ENCODE data around the gene DGKH.

DGKH gene

DNA sequence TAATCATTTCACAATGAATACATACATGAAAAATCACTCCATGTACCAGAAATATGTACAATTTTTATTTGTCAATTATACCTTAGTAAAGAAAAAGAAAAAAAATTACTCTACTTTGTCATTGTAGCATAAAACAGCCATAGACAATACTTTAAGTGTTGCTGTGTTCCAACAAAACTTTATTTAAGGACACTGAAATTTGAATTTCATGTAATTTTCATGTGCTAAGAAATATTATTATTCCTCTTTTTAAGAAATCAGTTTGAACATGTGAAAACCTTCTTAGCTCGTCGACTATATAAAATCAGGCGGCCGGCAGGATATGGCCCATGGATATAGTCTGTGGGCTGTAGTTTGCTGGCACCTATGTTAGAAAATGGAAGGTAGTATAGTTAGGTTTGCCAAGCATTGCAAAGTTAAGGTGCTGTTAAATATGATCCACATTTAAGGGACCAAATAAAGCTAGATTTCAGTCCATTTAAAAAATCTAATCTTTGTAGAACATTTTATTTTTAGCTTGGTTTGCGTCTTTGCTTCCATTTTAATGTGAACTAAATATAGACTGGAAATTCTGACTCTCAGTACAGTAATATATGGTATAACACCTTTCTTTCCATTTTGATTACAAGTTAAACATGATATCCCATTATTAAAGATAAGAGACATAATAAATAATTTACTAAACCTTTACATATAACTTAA is 6.5 kb downstream of the DGKH start:
- H2AFZ ChIP-seq (ENCODE audit: low read length) = no peak overlapping the region
- TF ChIP-seq, protein P1, sequence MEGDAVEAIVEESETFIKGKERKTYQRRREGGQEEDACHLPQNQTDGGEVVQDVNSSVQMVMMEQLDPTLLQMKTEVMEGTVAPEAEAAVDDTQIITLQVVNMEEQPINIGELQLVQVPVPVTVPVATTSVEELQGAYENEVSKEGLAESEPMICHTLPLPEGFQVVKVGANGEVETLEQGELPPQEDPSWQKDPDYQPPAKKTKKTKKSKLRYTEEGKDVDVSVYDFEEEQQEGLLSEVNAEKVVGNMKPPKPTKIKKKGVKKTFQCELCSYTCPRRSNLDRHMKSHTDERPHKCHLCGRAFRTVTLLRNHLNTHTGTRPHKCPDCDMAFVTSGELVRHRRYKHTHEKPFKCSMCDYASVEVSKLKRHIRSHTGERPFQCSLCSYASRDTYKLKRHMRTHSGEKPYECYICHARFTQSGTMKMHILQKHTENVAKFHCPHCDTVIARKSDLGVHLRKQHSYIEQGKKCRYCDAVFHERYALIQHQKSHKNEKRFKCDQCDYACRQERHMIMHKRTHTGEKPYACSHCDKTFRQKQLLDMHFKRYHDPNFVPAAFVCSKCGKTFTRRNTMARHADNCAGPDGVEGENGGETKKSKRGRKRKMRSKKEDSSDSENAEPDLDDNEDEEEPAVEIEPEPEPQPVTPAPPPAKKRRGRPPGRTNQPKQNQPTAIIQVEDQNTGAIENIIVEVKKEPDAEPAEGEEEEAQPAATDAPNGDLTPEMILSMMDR (conservative IDR thresholded peaks at IDR 0.05; ENCODE audit: low read length) = no peak
- no peak for TF ChIP-seq EZH2phosphoT487 (IDR thresholded peaks at IDR 0.05; ENCODE audit: borderline replicate concordance)
- H3K27me3 ChIP-seq (ENCODE audit: insufficient read depth, low read length, poor library complexity, severe bottlenecking) = no peaks in the 10 kb centered on the region
- H3F3A ChIP-seq (ENCODE audit: low read depth) = no peaks in the 10 kb centered on the region
- H3K9me2 ChIP-seq (replicated peaks; ENCODE audit: low read depth, low read length) = no peaks in the 10 kb centered on the region
- no peaks in the 10 kb centered on the region for H3K9me3 ChIP-seq (ENCODE audit: insufficient read depth, low read depth, low read length)
- peaks cover 33% of the 10 kb centered on the region for H3K4me1 ChIP-seq (ENCODE audit: insufficient read depth, low read length, poor library complexity, severe bottlenecking)
- H3K79me2 ChIP-seq (ENCODE audit: insufficient read depth, low read length) = peaks cover 3% of the 10 kb centered on the region; the same call in 1 of the 2 replicates
- no peaks in the 10 kb centered on the region for H3K36me3 ChIP-seq (ENCODE audit: insufficient read depth, low read length)
- H3K4me2 ChIP-seq (ENCODE audit: low read depth, low read length, poor library complexity, severe bottlenecking) = peak overlapping the region; percentile 17
- no peak overlapping the region for H3K4me3 ChIP-seq (ENCODE audit: low read length, poor library complexity, severe bottlenecking)
- H4K20me1 ChIP-seq (ENCODE audit: insufficient read depth, low read length, poor library complexity, severe bottlenecking) = peaks cover 5% of the 10 kb centered on the region
- no peak overlapping the region for H3K9ac ChIP-seq (ENCODE audit: low read depth, low read length, poor library complexity, severe bottlenecking)

DNA sequence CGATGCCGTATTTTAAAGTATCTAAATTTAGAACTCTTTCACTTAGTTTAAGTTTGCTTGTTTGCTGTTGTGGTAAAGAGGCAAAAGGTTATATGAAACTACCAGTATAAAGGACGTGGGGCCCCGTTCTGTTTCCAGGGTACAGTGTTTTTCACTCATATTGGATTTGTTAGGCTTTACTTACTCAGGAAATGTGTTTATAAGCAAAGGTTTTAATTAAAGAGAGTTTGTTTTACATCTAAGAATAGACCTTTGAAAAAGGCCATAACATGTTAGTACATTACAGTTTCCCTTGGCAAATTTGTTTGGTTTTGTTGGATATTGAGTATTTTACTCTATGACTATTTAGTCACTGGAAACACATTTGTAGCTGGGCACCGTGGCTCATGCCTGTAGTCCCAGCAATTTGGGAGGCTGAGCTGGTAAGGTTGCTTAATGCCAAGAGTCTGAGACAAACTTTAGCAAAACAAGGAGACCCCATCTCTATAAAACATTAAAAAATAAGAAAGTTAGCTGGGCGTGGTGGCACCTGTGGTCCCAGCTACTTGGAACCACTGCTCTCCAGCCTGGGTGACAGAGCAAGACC is 7.1 kb downstream of the DGKH start:
- Histone ChIP-seq H3K36me3 (ENCODE audit: insufficient read depth, low read length) (no peaks in the 10 kb centered on the region), H3K9me2 (replicated peaks; ENCODE audit: low read depth, low read length) (no peaks in the 10 kb centered on the region), H2AFZ (ENCODE audit: low read length) (no peak overlapping the region), H3K4me3 (ENCODE audit: low read length, poor library complexity, severe bottlenecking) (no peak overlapping the region), H3K9ac (ENCODE audit: low read depth, low read length, poor library complexity, severe bottlenecking) (no peak overlapping the region), H3K79me2 (ENCODE audit: insufficient read depth, low read length) (peaks cover 3% of the 10 kb centered on the region; the same call in 1 of the 2 replicates), H3K9me3 (ENCODE audit: insufficient read depth, low read depth, low read length) (no peaks in the 10 kb centered on the region), H3K4me1 (ENCODE audit: insufficient read depth, low read length, poor library complexity, severe bottlenecking) (peaks cover 33% of the 10 kb centered on the region), H4K20me1 (ENCODE audit: insufficient read depth, low read length, poor library complexity, severe bottlenecking) (peaks cover 5% of the 10 kb centered on the region), H3K27me3 (ENCODE audit: insufficient read depth, low read length, poor library complexity, severe bottlenecking) (no peaks in the 10 kb centered on the region), H3F3A (ENCODE audit: low read depth) (no peaks in the 10 kb centered on the region), H3K4me2 (ENCODE audit: low read depth, low read length, poor library complexity, severe bottlenecking) (peak overlapping the region; percentile 17)
- TF ChIP-seq, protein P1 (conservative IDR thresholded peaks at IDR 0.05; ENCODE audit: low read length) = no peak
- TF ChIP-seq EZH2phosphoT487 (IDR thresholded peaks at IDR 0.05; ENCODE audit: borderline replicate concordance) = no peak

DNA sequence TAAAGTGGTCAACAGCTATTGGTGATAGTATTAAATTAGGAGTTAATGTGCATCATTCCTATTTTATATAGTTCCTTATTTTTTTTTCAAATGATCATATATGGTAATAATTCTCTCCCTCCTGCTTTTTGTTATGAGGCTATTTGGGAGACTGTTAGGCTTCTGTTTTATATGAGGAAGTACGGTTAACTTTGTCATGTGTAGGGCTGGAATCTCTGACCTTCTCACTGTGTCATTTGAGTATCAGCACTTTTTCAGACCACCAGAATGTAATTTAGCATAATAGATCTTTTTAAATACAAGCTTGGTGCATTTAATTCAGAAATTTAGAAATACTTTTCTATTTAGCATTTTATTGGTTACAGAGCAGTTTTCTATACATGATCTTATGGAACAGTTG is 7.7 kb downstream of the DGKH start:
- peaks cover 5% of the 10 kb centered on the region for H4K20me1 ChIP-seq (ENCODE audit: insufficient read depth, low read length, poor library complexity, severe bottlenecking)
- H3F3A ChIP-seq (ENCODE audit: low read depth) = no peaks in the 10 kb centered on the region
- H3K9ac ChIP-seq (ENCODE audit: low read depth, low read length, poor library complexity, severe bottlenecking) = peak overlapping the region; percentile 1
- H2AFZ ChIP-seq (ENCODE audit: low read length) = no peak overlapping the region
- H3K4me2 ChIP-seq (ENCODE audit: low read depth, low read length, poor library complexity, severe bottlenecking) = peak overlapping the region; percentile 17
- peaks cover 3% of the 10 kb centered on the region; the same call in 1 of the 2 replicates for H3K79me2 ChIP-seq (ENCODE audit: insufficient read depth, low read length)
- no peaks in the 10 kb centered on the region for H3K27me3 ChIP-seq (ENCODE audit: insufficient read depth, low read length, poor library complexity, severe bottlenecking)
- no peaks in the 10 kb centered on the region for H3K9me3 ChIP-seq (ENCODE audit: insufficient read depth, low read depth, low read length)
- TF ChIP-seq, protein P1 (conservative IDR thresholded peaks at IDR 0.05; ENCODE audit: low read length) = no peak
- no peak for TF ChIP-seq EZH2phosphoT487 (IDR thresholded peaks at IDR 0.05; ENCODE audit: borderline replicate concordance)
- H3K36me3 ChIP-seq (ENCODE audit: insufficient read depth, low read length) = no peaks in the 10 kb centered on the region
- H3K9me2 ChIP-seq (replicated peaks; ENCODE audit: low read depth, low read length) = no peaks in the 10 kb centered on the region
- no peak overlapping the region for H3K4me3 ChIP-seq (ENCODE audit: low read length, poor library complexity, severe bottlenecking)
- peaks cover 33% of the 10 kb centered on the region for H3K4me1 ChIP-seq (ENCODE audit: insufficient read depth, low read length, poor library complexity, severe bottlenecking)
